ENCODE measurements around the gene RPL14. TPM values are rescaled to one million over a fixed set of nuclear protein-coding genes. Genes with fewer than 3 reads are reported as not detected.
"Not testable (repeated sequence)": the region's sequence is repeated elsewhere in the genome, so short reads cannot be mapped to it uniquely, and the experiment has no call there.

RPL14 gene
- total and polyA plus RNA-seq, 3 experiments from 2014 or later, result 1,404 to 2,774 (median 2,691) TPM

DNA sequence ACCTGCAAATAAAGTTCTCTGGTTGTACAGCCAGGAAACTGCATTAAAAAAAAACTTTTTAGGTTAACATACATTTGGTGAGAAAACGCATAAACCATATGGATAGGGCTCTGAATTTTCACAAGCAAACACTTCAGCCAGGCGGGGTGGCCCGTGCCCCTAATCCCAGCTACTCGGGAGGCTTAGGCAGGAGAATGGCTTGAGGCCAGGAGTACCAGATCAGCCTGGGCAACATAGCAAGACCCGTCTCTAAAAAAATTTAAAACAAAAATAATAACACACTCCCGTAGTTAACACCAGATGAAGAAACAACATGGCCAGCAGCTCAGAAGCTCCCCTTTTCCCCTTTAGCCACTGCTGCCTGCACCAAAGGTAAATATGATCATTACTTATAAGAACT is 3.2 kb upstream of the RPL14 start:
- Histone ChIP-seq H3K9me3 (ENCODE audit: low read length) (no peaks in the 10 kb centered on the region), H3K36me3 (ENCODE audit: insufficient read depth, low read length) (peaks cover 10% of the 10 kb centered on the region), H3K27me3 (ENCODE audit: insufficient read depth, low read length, poor library complexity, severe bottlenecking) (no peaks in the 10 kb centered on the region), H3K27ac (ENCODE audit: low read depth, low read length) (peak overlapping the region; percentile 96), H3K4me3 (ENCODE audit: low read length) (peak overlapping the region; percentile 73), H3K4me1 (ENCODE audit: insufficient read depth, low read length) (peaks cover 31% of the 10 kb centered on the region)
- CTCF ChIA-PET, result interaction anchor here (0.9 kb wide), 1 partner anchor 16 kb away, joined by 3 read pairs; no protein-coding TSS in a partner anchor
- no peak for DNase-seq
- Mint-ChIP-seq H3K27me3 (no peaks in the 10 kb centered on the region), H3K9me3 (no peaks in the 10 kb centered on the region), H3K27ac (peak overlapping the region in 5 of 8 donors; percentile 5 to 100 (median 91)), H3K36me3 (peaks cover 5 to 43% (median 7%) of the 10 kb centered on the region in 3 donors), H3K4me3 (peak overlapping the region in 5 of 7 donors; percentile 91 to 98 (median 94)), H3K4me1 (peaks cover 39 to 52% (median 49%) of the 10 kb centered on the region in 3 donors)
- POLR2A ChIA-PET, result interaction anchor here (0.8 to 2.6 kb wide), 5 partner anchors 11 to 1047 kb away, joined by 3 to 15 read pairs (median 4); partner anchors contain the start of genes EIF1B, RPSA, ZNF620 and ZNF621

DNA sequence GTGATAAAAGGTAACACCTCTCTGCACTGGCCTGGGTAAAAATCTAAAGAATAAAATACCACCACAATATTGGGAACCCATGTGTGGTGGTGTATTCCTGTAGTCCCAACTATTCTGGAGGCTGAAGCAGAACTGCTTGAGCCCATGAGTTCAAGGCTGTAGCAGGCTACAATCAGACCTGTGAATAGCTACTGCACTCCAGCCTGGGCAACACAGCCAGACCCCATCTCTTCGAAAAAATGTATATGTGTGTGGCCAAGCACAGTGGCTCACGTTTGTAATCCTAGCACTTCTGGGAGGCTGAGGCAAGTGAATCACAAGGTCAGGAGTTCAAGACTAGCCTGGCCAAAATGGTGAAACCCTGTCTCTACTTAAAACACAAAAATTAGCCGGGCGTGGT is 1.8 kb upstream of the RPL14 start:
- Histone ChIP-seq H3K27ac (ENCODE audit: low read depth, low read length) (no peak overlapping the region), H3K4me3 (ENCODE audit: low read length) (no peak overlapping the region), H3K9me3 (ENCODE audit: low read length) (no peaks in the 10 kb centered on the region), H3K4me1 (ENCODE audit: insufficient read depth, low read length) (peaks cover 40% of the 10 kb centered on the region), H3K36me3 (ENCODE audit: insufficient read depth, low read length) (peaks cover 21% of the 10 kb centered on the region), H3K27me3 (ENCODE audit: insufficient read depth, low read length, poor library complexity, severe bottlenecking) (no peaks in the 10 kb centered on the region)
- Mint-ChIP-seq H3K36me3 (peaks cover 5 to 45% (median 8%) of the 10 kb centered on the region in 3 donors), H3K9me3 (no peaks in the 10 kb centered on the region), H3K27ac (peak overlapping the region in 5 of 8 donors; percentile 23 to 99 (median 89)), H3K4me3 (peak overlapping the region in 6 of 7 donors; percentile 32 to 96 (median 92)), H3K27me3 (no peaks in the 10 kb centered on the region), H3K4me1 (peaks cover 46 to 64% (median 53%) of the 10 kb centered on the region in 3 donors)
- ChIA-PET CTCF (interaction anchor here (0.8 kb wide), 1 partner anchor 15 kb away, joined by 3 read pairs; no protein-coding TSS in a partner anchor), POLR2A (no interaction called here)
- DNase-seq, result no peak

DNA sequence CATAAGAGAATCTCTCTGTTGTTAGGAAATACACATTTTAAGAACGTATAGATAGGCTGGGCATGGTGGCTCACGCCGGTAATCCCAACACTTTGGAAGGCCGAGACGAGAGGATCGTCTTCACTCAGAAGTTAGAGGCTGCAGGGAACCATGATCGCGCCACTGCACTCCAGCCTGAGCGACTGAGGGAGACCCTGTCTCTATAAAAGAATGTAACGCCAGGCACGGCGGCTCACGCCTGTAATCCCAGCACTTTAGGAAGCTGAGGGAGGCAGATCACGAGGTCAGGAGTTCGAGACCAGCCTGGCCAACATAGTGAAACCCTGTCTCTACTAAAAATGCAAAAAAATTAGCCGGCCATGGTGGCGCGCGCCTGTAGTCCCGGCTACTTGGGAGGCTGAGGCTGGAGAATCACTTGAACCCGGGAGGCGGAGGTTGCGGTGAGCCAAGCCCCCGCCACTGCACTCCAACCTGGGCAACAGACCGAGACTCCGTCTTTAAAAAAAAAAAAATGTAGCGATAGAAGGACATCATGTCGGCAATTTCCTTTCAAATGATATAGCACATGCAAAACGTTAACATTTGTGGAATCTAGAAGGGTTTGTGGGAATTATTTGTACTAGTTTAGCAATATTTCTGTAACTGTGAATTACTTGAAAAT is 730 bp upstream of the RPL14 start:
- Mint-ChIP-seq H3K9me3 (no peaks in the 10 kb centered on the region), H3K27me3 (no peaks in the 10 kb centered on the region), H3K36me3 (peaks cover 7 to 45% (median 9%) of the 10 kb centered on the region in 3 donors), H3K4me1 (peaks cover 47 to 68% (median 53%) of the 10 kb centered on the region in 3 donors), H3K27ac (peak overlapping the region; percentile 86 to 99 (median 95)), H3K4me3 (peak overlapping the region; percentile 86 to 96 (median 91))
- ChIA-PET CTCF (interaction anchor here (1.4 to 1.5 kb wide), 2 partner anchors 68 to 148 kb away, joined by 4 to 5 read pairs; partner anchors contain the start of gene ZNF621), POLR2A (interaction anchor here (0.7 to 2.0 kb wide), 7 partner anchors 8 to 1556 kb away, joined by 3 to 14 read pairs (median 3); partner anchors contain the start of genes CTNNB1, RPSA, ZNF619 and ZNF621)
- Histone ChIP-seq H3K9me3 (ENCODE audit: low read length) (no peaks in the 10 kb centered on the region), H3K27ac (ENCODE audit: low read depth, low read length) (peak overlapping the region; percentile 94), H3K4me1 (ENCODE audit: insufficient read depth, low read length) (peaks cover 42% of the 10 kb centered on the region), H3K27me3 (ENCODE audit: insufficient read depth, low read length, poor library complexity, severe bottlenecking) (no peaks in the 10 kb centered on the region), H3K4me3 (ENCODE audit: low read length) (peak overlapping the region; percentile 86), H3K36me3 (ENCODE audit: insufficient read depth, low read length) (peaks cover 32% of the 10 kb centered on the region)
- no peak for DNase-seq

DNA sequence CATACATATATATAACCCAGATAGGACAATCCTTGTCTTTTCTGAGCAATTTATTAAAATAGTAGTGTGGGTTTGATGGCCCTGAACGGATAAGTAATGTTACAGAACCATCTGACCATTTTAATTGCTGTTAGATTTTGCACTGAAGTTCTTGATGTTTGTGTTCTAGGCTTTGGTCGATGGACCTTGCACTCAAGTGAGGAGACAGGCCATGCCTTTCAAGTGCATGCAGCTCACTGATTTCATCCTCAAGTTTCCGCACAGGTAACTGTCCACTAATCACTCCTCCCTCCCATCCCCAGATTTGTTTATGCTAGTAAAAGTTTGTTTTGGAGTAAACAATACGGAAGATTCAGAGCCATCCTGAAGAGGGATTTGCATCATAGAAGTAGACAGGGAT is 1.3 kb downstream of the RPL14 start:
- Mint-ChIP-seq H3K36me3 (peaks cover 14 to 57% (median 17%) of the 10 kb centered on the region in 3 donors), H3K4me3 (peak overlapping the region; percentile 86 to 95 (median 90)), H3K27me3 (no peaks in the 10 kb centered on the region), H3K9me3 (no peaks in the 10 kb centered on the region), H3K27ac (peak overlapping the region; percentile 50 to 96 (median 91)), H3K4me1 (peaks cover 40 to 54% (median 41%) of the 10 kb centered on the region in 3 donors)
- CTCF ChIA-PET, result interaction anchor here (1.1 to 1.2 kb wide), 3 partner anchors 11 to 66 kb away, joined by 3 read pairs; partner anchors contain the start of gene ZNF621
- POLR2A ChIA-PET, result interaction anchor here (1.1 to 2.0 kb wide), 2 partner anchors 19 to 66 kb away, joined by 3 to 14 read pairs; partner anchors contain the start of gene ZNF621
- Histone ChIP-seq H3K27me3 (ENCODE audit: insufficient read depth, low read length, poor library complexity, severe bottlenecking) (no peaks in the 10 kb centered on the region), H3K4me1 (ENCODE audit: insufficient read depth, low read length) (peaks cover 36% of the 10 kb centered on the region), H3K4me3 (ENCODE audit: low read length) (peak overlapping the region; percentile 86), H3K27ac (ENCODE audit: low read depth, low read length) (peak overlapping the region; percentile 94), H3K36me3 (ENCODE audit: insufficient read depth, low read length) (peaks cover 35% of the 10 kb centered on the region), H3K9me3 (ENCODE audit: low read length) (no peaks in the 10 kb centered on the region)
- DNase-seq, result no peak

DNA sequence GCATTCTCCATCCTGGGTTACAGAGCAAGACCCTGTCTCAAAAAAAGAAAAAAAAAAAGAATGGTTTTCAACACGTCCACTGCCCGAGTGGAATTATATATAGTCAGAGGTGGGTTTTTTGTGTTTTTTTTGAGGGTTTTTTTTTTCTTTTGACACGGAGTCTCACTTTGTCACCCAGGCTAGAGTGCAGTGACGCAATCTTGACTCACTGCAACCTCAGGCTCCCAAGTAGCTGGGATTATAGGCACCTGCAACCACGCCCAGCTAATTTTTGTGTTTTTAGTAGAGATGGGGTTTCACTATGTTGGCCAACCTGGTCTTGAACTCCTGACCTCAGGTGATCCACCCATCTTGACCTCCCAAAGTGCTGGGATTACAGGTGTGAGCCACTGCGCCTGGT is 3.3 kb downstream of the RPL14 start:
- peaks cover 35% of the 10 kb centered on the region for H3K36me3 ChIP-seq (ENCODE audit: insufficient read depth, low read length)
- H3K4me1 ChIP-seq (ENCODE audit: insufficient read depth, low read length), result peaks cover 48% of the 10 kb centered on the region
- H3K27me3 Mint-ChIP-seq; H3K4me3 ChIP-seq (ENCODE audit: low read length); POLR2A ChIA-PET; H3K27me3 ChIP-seq (ENCODE audit: insufficient read depth, low read length, poor library complexity, severe bottlenecking); H3K27ac ChIP-seq (ENCODE audit: low read depth, low read length); H3K9me3 Mint-ChIP-seq; H3K9me3 ChIP-seq (ENCODE audit: low read length); CTCF ChIA-PET; DNase-seq: not testable (repeated sequence)
- Mint-ChIP-seq H3K27ac (peak overlapping the region in 2 of 8 donors; percentile 22 to 29), H3K4me3 (peak overlapping the region in 2 of 7 donors; percentile 41 to 44), H3K36me3 (peaks cover 14 to 68% (median 24%) of the 10 kb centered on the region in 3 donors), H3K4me1 (peaks cover 56 to 68% (median 57%) of the 10 kb centered on the region in 3 donors)

DNA sequence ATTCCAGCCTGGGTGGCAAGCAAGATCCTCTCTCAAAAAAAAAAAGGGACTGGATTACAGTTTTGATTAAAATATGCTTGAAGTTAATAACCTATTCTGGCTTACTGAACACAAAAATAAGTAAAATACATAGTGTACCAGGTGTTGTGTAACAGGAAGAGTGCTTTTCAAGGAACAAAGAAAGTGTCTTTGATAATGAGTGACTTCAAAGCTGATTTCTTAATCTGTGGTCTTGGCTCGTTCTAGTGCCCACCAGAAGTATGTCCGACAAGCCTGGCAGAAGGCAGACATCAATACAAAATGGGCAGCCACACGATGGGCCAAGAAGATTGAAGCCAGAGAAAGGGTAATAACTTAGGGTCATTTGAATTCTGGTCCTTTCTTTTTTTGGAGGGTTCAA is 4.0 kb downstream of the RPL14 start:
- H3K27ac Mint-ChIP-seq, result peak overlapping the region in 4 of 8 donors; percentile 23 to 70 (median 38)

DNA sequence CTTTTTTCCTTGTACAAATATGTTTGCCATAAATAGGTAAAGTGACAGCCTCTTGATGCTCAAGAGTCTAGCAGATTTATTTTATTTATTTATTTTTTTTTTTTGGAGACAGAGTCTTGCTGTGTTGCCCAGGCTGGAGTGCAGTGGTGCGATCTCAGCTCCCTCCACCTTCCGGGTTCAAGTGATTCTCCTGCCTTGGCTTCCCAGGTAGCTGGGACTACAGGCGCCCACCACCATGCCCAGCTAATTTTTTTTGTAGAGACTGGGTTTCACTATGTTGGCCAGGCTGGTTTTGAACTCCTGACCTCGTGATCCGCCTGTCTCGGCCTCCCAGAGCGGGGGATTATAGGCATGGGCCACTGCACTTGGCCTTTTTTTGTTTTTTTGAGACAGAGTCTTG is 5.7 kb downstream of the RPL14 start:
- H3K4me1 Mint-ChIP-seq, result peaks cover 43 to 53% (median 43%) of the 10 kb centered on the region in 3 donors
- POLR2A ChIA-PET, result interaction anchor here (0.6 kb wide), 1 partner anchor 25 kb away, joined by 3 read pairs; no protein-coding TSS in a partner anchor
- H3K4me3 Mint-ChIP-seq, result peak overlapping the region in 1 of 7 donors; percentile 51
- H3K9me3 ChIP-seq (ENCODE audit: low read length); H3K27ac ChIP-seq (ENCODE audit: low read depth, low read length); H3K4me3 ChIP-seq (ENCODE audit: low read length); H3K27me3 ChIP-seq (ENCODE audit: insufficient read depth, low read length, poor library complexity, severe bottlenecking); DNase-seq; CTCF ChIA-PET; H3K9me3 Mint-ChIP-seq; H3K27me3 Mint-ChIP-seq: not testable (repeated sequence)
- H3K4me1 ChIP-seq (ENCODE audit: insufficient read depth, low read length), result peaks cover 41% of the 10 kb centered on the region
- H3K36me3 Mint-ChIP-seq, result peaks cover 14 to 67% (median 28%) of the 10 kb centered on the region in 3 donors
- H3K36me3 ChIP-seq (ENCODE audit: insufficient read depth, low read length), result peaks cover 34% of the 10 kb centered on the region
- peak overlapping the region in 2 of 8 donors; percentile 19 to 29 for H3K27ac Mint-ChIP-seq

More for the DNA sequence above, 4.0 kb downstream of the RPL14 start:
- no peak overlapping the region for H3K4me3 ChIP-seq (ENCODE audit: low read length)
- H3K27me3 Mint-ChIP-seq, result no peaks in the 10 kb centered on the region
- H3K4me1 ChIP-seq (ENCODE audit: insufficient read depth, low read length), result peaks cover 48% of the 10 kb centered on the region
- no peak for DNase-seq
- peaks cover 14 to 69% (median 24%) of the 10 kb centered on the region in 3 donors for H3K36me3 Mint-ChIP-seq
- peaks cover 35% of the 10 kb centered on the region for H3K36me3 ChIP-seq (ENCODE audit: insufficient read depth, low read length)
- H3K27me3 ChIP-seq (ENCODE audit: insufficient read depth, low read length, poor library complexity, severe bottlenecking), result no peaks in the 10 kb centered on the region
- peaks cover 52 to 64% (median 54%) of the 10 kb centered on the region in 3 donors for H3K4me1 Mint-ChIP-seq
- CTCF ChIA-PET, result no interaction called here
- H3K27ac ChIP-seq (ENCODE audit: low read depth, low read length), result no peak overlapping the region
- peak overlapping the region in 1 of 7 donors; percentile 51 for H3K4me3 Mint-ChIP-seq
- no peaks in the 10 kb centered on the region for H3K9me3 Mint-ChIP-seq
- POLR2A ChIA-PET, result no interaction called here
- H3K9me3 ChIP-seq (ENCODE audit: low read length), result no peaks in the 10 kb centered on the region
